ENCODE measurements around the gene TFAM. TPM values are rescaled to one million over a fixed set of nuclear protein-coding genes. Genes with fewer than 3 reads are reported as not detected.

The TFAM gene
- 10 to 100 TPM; 68.9 to 82.7 (median 78.9) TPM for polyA plus RNA-seq (ENCODE audit: insufficient read length in 4 of 4)

DNA sequence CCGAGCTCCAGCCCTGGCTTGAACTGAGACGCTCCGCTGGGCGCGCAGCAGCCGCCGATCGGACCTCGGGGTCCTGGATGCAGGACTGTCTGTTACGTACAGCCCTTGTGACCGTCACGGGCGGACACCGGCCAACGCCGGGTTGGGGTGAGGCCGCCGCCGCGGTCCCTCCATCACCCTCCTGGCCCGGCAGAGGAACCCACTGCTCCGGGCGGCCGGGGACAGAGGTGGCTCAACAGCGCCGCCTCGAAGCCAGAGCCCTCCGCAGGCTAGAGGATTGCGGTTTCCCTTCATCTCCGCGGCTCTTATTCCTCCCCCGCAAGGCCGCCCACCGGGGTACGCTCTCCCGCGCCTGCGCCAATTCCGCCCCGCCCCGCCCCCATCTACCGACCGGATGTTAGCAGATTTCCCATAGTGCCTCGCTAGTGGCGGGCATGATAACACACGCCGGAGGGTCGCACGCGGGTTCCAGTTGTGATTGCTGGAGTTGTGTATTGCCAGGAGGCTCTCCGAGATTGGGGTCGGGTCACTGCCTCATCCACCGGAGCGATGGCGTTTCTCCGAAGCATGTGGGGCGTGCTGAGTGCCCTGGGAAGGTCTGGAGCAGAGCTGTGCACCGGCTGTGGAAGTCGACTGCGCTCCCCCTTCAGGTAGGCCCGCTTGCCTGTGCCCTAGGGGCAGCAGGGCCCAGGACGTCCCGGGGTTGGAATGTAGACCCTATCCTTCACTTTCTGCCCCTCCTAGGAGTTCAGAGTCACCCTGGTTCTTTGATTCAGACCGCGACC is at the start of gene TFAM:
Gene TFAM (plus strand): TSS at position 412 of the 785 bp plus-strand sequence. CDS start 138 bp downstream, at position 550.
- DNase-seq (ENCODE audit: low read depth in 4 of 4, low spot score in 3 of 4), result peak; percentile 79 to 89 (median 88)

DNA sequence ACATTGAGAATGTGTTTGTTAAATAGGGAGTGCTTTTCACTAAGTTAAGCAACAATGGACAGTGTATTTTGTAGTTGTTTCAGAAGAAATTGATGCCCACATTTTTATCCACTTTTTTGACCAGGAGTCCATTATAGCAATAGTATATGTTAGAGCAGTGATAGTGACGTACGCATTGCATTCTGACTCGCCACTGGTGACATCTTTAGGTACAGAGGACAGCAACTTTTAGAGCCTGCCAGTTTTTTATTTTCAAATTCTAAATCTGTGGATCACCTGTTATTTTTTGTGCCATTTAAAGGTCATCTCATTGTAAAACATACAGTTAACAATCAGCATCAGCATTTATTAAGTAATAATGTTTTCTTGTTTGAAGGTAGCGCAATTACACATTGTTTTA is 49.0 kb upstream of the TFAM start:
- no peak for DNase-seq (ENCODE audit: low read depth in 4 of 4, low spot score in 3 of 4)

DNA sequence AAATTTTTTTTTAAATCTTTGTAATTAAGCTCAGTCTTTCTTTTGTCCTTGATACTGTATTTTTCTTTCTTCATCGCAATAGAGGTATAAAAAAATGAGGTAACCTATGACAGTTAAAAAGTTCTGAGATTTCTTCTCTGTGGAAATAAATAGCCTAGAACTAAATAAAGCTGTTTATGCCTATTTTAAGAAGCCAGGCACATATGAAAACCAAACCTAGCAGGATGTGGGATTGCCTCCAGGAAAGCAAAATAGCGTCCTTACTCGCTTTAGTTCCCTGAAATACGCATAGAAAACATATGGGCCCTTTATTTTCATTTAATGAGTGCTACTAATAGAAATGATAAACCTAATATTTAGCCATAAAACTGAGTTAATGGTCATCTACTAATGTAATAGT is 43.8 kb upstream of the TFAM start:
- DNase-seq (ENCODE audit: low read depth in 4 of 4, low spot score in 3 of 4), result no peak

DNA sequence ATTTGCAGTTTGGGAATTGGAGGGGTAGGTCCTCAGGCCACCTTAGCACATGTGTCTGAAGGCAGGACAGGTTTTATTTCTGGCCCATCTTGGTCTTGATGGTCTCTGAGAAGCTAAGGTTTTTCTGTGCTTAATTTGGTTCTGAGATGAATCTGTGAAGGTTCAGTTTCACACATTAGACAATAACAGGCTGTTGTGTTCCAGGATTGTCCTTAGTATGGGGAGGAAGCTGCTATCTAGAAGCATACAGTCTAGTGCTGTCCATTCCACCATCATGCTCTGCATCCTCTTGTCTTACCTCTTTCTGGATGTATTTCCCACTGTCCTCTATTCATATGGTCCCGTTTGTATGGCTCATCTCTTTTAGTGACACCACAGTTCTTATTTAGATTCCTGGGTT is 43.3 kb upstream of the TFAM start:
- DNase-seq (ENCODE audit: low read depth in 4 of 4, low spot score in 3 of 4), result no peak

- no peak for DNase-seq (ENCODE audit: low read depth in 4 of 4, low spot score in 3 of 4)
Measured at GRCh38 chr10:58347967-58348366, 37.2 kb upstream of the TFAM start.

- DNase-seq (ENCODE audit: low read depth in 4 of 4, low spot score in 3 of 4), result no peak
Measured at GRCh38 chr10:58348571-58349033, 36.6 kb upstream of the TFAM start.

GRCh38 chr10:58350023-58350422 is 35.2 kb upstream of the TFAM start:
- DNase-seq (ENCODE audit: low read depth in 4 of 4, low spot score in 3 of 4), result no peak

DNA sequence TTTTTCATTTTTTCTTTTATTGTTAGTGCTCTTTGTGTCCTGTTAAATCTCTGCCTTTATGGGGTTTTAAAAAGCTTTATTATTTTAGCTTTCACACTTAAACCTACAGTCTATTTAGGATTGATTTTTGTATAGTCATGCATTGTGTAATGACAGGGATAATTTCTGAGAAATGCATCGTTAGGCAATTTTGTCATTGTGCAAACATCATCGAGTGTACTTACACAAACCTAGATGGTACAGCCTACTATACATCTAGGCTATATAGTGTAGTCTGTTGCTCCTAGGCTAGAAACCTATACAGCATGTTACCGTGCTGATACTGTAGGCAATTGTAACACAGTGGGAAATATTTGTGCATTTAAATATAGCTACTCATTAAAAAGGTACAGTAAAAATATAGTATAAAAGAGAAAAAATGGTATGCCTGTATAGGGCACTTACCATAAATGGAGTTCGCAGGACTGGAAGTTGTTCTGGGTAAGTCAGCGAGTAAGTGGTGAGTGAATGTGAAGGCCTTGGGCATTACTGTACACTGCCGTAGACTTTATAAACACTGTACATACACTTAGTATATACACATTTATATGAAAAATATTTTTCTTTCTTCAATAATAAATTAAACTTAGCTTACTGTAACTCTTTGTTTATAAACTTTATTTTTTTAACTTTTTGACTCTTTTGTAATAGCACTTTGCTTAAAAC is 34.4 kb upstream of the TFAM start:
- no peak for DNase-seq (ENCODE audit: low read depth in 4 of 4, low spot score in 3 of 4)

DNA sequence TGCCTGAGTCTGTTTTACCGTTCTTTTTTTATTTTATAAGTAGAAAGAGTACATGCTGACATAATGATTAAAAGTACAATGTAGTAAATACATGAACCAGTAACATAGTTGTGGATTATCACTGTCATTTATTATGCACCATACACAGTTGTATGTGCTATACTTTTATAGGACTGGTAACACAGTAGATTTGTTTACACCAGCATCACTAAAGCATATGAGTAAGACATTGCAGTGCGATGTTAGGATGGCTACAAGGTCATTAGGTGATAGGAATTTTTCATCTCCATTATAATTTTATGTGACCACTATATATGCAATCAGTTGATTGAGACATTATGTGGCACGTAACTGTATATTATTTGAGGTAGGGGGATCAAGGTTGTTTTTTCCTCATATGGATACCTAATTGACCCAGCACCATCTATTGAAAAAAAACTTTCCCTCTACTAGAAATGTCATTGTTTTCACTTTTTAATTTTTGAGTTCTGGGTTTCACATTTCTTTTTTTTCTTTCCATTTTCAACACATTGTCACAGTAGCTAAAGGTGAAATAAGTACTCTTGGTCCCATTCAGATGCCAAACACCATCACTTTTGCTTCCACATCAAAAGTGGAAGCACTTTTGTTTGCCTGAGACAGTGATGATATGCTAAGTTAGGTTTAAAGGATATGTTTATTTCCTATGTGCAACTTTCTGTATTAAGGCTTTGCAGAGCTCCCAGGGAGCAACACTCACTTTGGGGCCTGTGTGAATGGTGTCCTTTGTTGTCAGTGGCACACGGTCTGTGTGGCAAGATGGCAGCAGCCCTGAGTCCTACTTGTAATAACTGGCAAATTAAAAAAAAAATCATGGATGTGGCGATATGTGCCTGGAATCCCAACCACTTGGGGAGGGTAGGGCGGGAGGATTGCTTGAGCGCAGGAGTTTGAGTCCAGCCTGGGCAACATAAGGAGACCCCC is 33.3 kb upstream of the TFAM start:
- no peak for DNase-seq (ENCODE audit: low read depth in 4 of 4, low spot score in 3 of 4)

GRCh38 chr10:58352956-58353610 is 32.1 kb upstream of the TFAM start:
- no peak for DNase-seq (ENCODE audit: low read depth in 4 of 4, low spot score in 3 of 4)

DNA sequence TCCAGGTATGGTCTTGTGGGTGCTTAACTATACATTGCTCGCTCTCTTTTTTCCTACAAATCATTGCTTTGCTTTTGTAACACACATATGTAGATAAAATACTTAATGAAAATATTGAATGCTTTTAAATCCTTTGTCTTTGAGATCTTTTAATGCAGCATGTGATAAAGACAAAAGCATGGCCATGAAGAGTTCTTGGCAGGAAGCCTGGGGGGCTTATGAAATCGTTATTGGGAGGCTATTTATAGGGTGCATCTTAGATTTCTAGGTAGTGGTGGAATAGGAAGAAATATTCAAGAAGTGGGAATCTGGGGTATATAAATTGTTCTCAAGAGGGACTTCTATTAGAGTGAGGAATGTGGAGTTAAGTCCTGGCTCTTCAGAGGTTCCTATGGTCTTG is 28.5 kb upstream of the TFAM start:
- no peak for DNase-seq (ENCODE audit: low read depth in 4 of 4, low spot score in 3 of 4)

DNA sequence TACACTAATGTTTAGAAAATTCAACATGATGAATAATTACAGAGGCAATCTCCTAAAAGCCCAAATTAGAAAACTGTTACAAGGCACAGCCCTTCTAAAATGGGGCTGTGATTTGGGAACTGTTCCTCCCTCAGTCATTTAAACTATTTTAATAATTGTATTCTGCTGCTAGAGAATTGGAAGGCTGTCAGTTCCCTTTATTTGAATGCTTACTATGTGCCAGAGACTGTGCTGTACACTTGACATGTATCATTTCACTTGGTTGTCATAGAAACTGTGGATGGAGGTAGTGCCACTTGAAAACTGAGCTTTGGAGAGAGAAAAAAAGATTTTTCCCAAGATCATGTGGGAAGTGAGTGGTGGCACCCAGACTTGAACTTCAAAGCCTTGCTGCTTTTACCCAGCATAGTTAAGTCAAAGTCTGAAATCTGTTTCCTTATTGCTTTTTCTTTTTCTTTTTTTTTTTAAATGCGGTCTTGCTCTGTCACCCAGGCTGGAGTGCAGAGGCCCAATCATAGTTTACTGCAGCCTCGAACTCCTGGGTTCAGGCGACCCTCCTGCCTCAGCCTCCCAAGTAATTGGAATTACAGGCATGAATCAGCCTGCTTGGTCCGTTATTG is 26.8 kb upstream of the TFAM start:
- no peak for DNase-seq (ENCODE audit: low read depth in 4 of 4, low spot score in 3 of 4)

DNA sequence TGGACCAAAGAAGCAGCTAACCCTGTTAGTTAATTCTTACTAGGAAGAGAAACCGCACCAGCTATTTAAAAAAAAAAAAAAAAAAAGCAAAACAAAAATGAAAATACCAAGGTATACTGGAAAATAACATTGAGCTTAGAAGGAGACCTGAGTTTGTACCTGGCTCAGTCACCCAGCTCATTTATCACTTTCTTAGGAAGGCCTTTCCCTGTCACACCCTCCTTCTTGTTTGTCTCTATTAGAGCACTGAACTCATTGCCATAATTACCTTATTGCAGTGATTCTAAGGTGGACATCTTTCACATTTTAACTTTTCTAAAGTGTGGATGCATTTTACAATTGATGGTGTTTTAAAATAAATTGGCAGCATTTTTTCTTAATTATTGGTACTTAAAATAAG is 26.3 kb upstream of the TFAM start:
- no peak for DNase-seq (ENCODE audit: low read depth in 4 of 4, low spot score in 3 of 4)

DNA sequence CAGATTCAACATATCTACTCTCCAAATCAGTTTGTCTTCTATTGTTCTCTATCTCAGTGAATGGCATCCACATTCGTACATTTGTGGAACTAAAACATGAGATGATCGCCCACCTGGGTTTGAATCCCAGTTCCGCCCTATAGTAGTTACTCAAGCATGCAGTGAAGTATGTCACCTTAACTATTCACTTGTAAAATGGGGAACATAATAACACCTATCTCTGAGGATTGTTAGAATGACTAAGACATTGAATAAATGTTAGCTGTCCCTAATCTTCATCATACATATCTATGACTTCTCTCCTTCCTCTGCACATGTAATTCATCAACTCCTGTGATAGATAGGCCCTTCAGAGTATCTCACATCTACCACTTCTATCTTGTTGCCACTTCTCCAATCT is 25.7 kb upstream of the TFAM start:
- no peak for DNase-seq (ENCODE audit: low read depth in 4 of 4, low spot score in 3 of 4)

DNA sequence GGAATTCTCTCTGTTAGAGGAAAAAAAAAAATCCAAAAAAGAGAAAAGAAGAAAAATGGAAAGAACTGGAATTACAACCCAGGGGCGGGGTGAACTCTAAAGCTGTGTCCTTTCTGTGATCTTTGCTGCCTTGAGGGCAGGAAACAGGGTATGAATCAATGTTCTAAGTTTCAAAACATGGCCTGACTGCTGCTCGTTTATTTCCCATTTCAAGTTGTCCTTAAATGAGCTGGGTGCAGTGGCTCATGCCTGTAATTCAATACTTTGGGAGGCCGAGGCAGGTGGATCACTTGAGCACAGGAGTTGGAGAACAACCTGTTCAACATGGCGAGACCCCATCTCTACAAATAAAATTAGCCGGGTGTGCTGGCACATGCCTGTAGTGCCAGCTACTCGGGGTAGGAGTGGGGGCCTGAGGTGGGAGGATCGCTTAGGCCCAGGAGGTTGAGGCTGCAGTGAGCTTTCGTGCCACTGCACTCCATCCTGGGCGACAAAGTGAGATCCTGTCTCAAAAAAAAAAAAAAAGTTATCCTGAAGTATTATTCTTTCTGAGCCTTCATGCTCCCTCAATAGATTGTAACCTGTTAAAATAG is 24.7 kb upstream of the TFAM start:
- DNase-seq (ENCODE audit: low read depth in 4 of 4, low spot score in 3 of 4), result no peak

DNA sequence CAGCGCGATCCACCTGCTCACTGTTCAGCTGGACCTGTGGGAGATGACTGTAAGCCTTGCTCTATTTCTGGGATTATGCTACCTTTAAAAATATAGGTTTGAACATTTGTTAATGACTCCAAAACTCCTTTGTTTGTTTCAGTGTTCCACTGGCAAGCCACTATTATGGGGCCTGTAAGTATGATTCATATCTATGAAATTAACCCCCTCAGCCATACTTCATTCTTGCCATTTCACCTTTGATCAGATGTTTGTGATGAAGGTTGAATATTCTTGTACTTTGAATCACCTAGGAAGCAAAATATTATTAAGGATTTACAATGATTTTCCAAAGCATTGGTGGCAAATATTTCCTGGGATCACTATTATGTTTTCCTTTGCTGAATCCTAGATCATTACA is 23.9 kb upstream of the TFAM start:
- DNase-seq (ENCODE audit: low read depth in 4 of 4, low spot score in 3 of 4), result no peak

DNA sequence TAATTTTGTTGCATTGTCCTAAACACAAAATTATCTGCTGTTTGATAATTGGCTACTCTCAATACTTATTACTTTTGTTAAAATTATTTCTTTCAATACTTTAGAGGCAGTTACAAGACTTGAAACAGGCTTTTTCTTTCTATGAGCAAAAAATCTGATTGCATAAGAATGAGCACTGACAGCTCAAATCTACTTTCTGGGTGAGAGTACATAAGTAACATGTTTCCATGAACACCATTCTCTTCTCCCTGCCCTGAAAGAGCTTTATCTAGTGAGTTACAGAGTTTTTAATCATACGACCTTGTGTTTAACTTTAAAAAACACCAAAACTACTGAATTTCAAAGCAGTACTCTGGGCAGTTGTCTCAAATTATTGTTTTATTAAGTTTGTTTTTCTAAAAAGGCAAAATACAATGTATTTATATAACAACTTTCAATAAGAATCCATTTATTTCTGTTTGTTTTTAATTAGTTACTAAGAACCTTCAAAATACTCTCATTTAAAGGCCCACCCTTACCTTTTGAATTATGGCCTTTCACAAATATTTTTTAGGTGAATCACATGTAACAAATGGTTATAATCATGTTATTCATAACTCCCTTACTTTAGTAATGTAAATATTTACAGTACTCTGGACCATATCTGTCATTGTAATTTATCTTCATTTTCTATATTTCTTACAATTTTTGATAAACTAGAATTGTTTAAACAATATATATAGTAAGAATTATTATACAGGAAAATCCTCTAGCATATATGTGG is 23.0 kb upstream of the TFAM start:
- DNase-seq (ENCODE audit: low read depth in 4 of 4, low spot score in 3 of 4), result no peak

GRCh38 chr10:58367069-58367468 is 18.1 kb upstream of the TFAM start:
- DNase-seq (ENCODE audit: low read depth in 4 of 4, low spot score in 3 of 4), result no peak

DNA sequence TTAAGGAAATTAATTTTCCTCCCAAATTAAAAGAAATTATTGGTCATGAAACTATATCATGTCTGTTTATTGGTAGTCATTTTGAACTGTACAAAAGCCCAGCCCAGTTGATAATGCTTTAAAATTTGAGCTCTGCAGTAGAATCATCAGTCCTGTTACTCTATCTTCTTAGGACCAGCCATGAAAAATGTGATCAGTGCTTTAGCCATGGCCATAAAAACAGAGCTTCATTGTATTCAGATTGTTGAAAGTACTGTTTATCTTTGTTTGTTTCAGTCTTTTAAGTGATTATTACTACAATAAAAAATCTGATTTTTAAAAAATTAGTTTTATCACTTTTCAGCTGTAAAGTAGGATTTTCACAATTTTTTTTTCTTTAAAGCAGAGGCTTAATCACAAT is 13.7 kb upstream of the TFAM start:
- DNase-seq (ENCODE audit: low read depth in 4 of 4, low spot score in 3 of 4), result no peak

Data from right renal pelvis (tissue), 4 donors.